ENCODE results near the gene MAN2A2.

The MAN2A2 gene

GRCh38 chr15:90966262-90966661, 63.2 kb downstream of the MAN2A2 start:
- Histone ChIP-seq H3K4me1 (ENCODE audit: control insufficient read depth, insufficient read depth, low read length) (no peaks in the 10 kb centered on the region), H3K4me3 (ENCODE audit: low read depth, low read length) (no peak overlapping the region), H3K9me3 (ENCODE audit: control insufficient read depth, insufficient read depth, low read length) (no peaks in the 10 kb centered on the region), H3K27ac (ENCODE audit: low read depth, low read length) (no peak overlapping the region), H3K27me3 (ENCODE audit: control insufficient read depth, insufficient read depth, low read length) (no peaks in the 10 kb centered on the region), H3K9ac (ENCODE audit: low read depth, low read length) (no peak overlapping the region), H3K36me3 (ENCODE audit: control insufficient read depth, insufficient read depth, low read length) (peaks cover 85% of the 10 kb centered on the region)

- Histone ChIP-seq H3K4me1 (ENCODE audit: control insufficient read depth, insufficient read depth, low read length) (no peaks in the 10 kb centered on the region), H3K27ac (ENCODE audit: low read depth, low read length) (no peak overlapping the region), H3K27me3 (ENCODE audit: control insufficient read depth, insufficient read depth, low read length) (no peaks in the 10 kb centered on the region), H3K4me3 (ENCODE audit: low read depth, low read length) (no peak overlapping the region), H3K9me3 (ENCODE audit: control insufficient read depth, insufficient read depth, low read length) (no peaks in the 10 kb centered on the region), H3K36me3 (ENCODE audit: control insufficient read depth, insufficient read depth, low read length) (peaks cover 80% of the 10 kb centered on the region), H3K9ac (ENCODE audit: low read depth, low read length) (no peak overlapping the region)
These were observed 64.1 kb downstream of the MAN2A2 start for GRCh38 chr15:90967206-90967605.

DNA sequence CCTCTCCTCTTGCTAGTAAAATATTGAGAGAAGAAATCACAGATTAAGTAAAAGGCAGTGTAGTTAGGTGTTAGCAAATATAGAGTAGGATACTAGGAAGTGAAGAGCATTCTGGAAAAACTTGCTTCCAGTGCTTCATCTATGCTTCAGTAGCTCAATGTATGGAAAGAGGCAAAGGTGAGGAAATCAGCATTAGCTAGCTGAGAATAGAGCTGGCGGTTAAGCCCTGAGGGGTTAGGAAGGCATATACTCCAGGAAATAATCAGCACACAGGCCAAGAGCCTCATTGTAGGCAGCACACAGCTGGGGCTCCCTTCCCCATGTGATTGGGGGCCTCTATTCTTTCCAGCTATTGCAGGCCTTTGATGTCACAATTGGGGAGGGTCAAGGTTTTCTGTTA, 65.3 kb downstream of the MAN2A2 start:
- Histone ChIP-seq H3K4me1 (ENCODE audit: control insufficient read depth, insufficient read depth, low read length) (no peaks in the 10 kb centered on the region), H3K4me3 (ENCODE audit: low read depth, low read length) (no peak overlapping the region), H3K36me3 (ENCODE audit: control insufficient read depth, insufficient read depth, low read length) (peaks cover 81% of the 10 kb centered on the region), H3K27me3 (ENCODE audit: control insufficient read depth, insufficient read depth, low read length) (no peaks in the 10 kb centered on the region), H3K27ac (ENCODE audit: low read depth, low read length) (no peak overlapping the region), H3K9ac (ENCODE audit: low read depth, low read length) (no peak overlapping the region), H3K9me3 (ENCODE audit: control insufficient read depth, insufficient read depth, low read length) (no peaks in the 10 kb centered on the region)

GRCh38 chr15:90970274-90970673, 67.2 kb downstream of the MAN2A2 start:
- no peak overlapping the region for H3K4me3 ChIP-seq (ENCODE audit: low read depth, low read length)
- peaks cover 90% of the 10 kb centered on the region for H3K36me3 ChIP-seq (ENCODE audit: control insufficient read depth, insufficient read depth, low read length)
- no peaks in the 10 kb centered on the region for H3K4me1 ChIP-seq (ENCODE audit: control insufficient read depth, insufficient read depth, low read length)
- no peak overlapping the region for H3K27ac ChIP-seq (ENCODE audit: low read depth, low read length)
- no peak overlapping the region for H3K9ac ChIP-seq (ENCODE audit: low read depth, low read length)
- H3K27me3 ChIP-seq (ENCODE audit: control insufficient read depth, insufficient read depth, low read length), result no peaks in the 10 kb centered on the region
- no peaks in the 10 kb centered on the region for H3K9me3 ChIP-seq (ENCODE audit: control insufficient read depth, insufficient read depth, low read length)

GRCh38 chr15:90972133-90972532, 69.0 kb downstream of the MAN2A2 start:
- no peak overlapping the region for H3K27ac ChIP-seq (ENCODE audit: low read depth, low read length)
- H3K27me3 ChIP-seq (ENCODE audit: control insufficient read depth, insufficient read depth, low read length), result no peaks in the 10 kb centered on the region
- H3K9me3 ChIP-seq (ENCODE audit: control insufficient read depth, insufficient read depth, low read length), result no peaks in the 10 kb centered on the region
- no peak overlapping the region for H3K4me3 ChIP-seq (ENCODE audit: low read depth, low read length)
- H3K9ac ChIP-seq (ENCODE audit: low read depth, low read length), result no peak overlapping the region
- no peaks in the 10 kb centered on the region for H3K4me1 ChIP-seq (ENCODE audit: control insufficient read depth, insufficient read depth, low read length)
- peaks cover 92% of the 10 kb centered on the region for H3K36me3 ChIP-seq (ENCODE audit: control insufficient read depth, insufficient read depth, low read length)

All from HUES48 (cell line).